ENCODE results near the gene CAV1. TPM values are rescaled to one million over a fixed set of nuclear protein-coding genes. Genes with fewer than 3 reads are reported as not detected.
A peak's percentile ranks its signal among the peaks of the same experiment; 100 is the strongest.

Gene CAV1
- polyA plus RNA-seq, 1 donor (not counting 4 experiments of a cell fraction or from before 2014, with no cell fraction given) = 2,905 TPM

DNA sequence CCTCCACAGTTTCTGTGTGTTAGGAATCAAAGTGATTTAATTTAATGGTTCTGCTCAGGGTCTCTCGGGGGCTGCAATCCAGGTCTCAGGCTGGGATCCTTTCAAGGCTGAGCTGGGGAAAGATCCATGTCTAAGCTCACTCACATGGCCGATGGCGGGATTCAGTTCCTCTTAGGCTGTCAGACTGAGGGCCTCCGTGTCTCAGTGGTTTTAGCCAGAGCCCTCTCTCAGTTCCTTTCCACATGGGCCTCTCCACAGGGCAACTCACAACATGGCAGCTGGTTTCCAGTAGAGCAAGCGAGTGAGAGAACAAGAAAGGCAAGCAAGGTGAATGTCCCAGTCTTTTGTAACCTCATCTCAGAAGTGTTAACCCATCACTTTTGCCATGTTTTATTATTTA lies 26.9 kb downstream of the CAV1 start:
- DNase-seq (ENCODE audit: low read depth, low spot score) (no peak), FAIRE-seq (no peak)
- H3K9ac ChIP-seq (ENCODE audit: control insufficient read depth, extremely low read depth, insufficient read depth, low read length) = no peak overlapping the region
- no peaks in the 10 kb centered on the region for H3K27me3 ChIP-seq (ENCODE audit: control insufficient read depth, extremely low read depth, insufficient read depth, low read length)
- peaks cover 35% of the 10 kb centered on the region for H4K20me1 ChIP-seq (ENCODE audit: control insufficient read depth, extremely low read depth, insufficient read depth, low read length)
- no peaks in the 10 kb centered on the region for H3K9me3 ChIP-seq (ENCODE audit: control insufficient read depth, low read depth, low read length)
- H2AFZ ChIP-seq (ENCODE audit: control insufficient read depth, low read length) = no peak overlapping the region
- H3K79me2 ChIP-seq (ENCODE audit: control insufficient read depth, insufficient read depth, low read length) = peaks cover 78% of the 10 kb centered on the region
- H3K4me1 ChIP-seq (ENCODE audit: control insufficient read depth, extremely low read depth, insufficient read depth, low read length) = peaks cover 24% of the 10 kb centered on the region
- TF ChIP-seq, protein P1, sequence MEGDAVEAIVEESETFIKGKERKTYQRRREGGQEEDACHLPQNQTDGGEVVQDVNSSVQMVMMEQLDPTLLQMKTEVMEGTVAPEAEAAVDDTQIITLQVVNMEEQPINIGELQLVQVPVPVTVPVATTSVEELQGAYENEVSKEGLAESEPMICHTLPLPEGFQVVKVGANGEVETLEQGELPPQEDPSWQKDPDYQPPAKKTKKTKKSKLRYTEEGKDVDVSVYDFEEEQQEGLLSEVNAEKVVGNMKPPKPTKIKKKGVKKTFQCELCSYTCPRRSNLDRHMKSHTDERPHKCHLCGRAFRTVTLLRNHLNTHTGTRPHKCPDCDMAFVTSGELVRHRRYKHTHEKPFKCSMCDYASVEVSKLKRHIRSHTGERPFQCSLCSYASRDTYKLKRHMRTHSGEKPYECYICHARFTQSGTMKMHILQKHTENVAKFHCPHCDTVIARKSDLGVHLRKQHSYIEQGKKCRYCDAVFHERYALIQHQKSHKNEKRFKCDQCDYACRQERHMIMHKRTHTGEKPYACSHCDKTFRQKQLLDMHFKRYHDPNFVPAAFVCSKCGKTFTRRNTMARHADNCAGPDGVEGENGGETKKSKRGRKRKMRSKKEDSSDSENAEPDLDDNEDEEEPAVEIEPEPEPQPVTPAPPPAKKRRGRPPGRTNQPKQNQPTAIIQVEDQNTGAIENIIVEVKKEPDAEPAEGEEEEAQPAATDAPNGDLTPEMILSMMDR (optimal IDR thresholded peaks at IDR 0.05 in 1 of 3, IDR thresholded peaks at IDR 0.05 in 1 of 3, conservative IDR thresholded peaks at IDR 0.05 in 1 of 3; ENCODE audit: extremely low read depth in 1 of 3, insufficient read depth in 2 of 3, low read length in 3 of 3) = no peak
- TF ChIP-seq EZH2 (IDR thresholded peaks at IDR 0.05; ENCODE audit: low read length) = no peak
- H3K36me3 ChIP-seq (ENCODE audit: control insufficient read depth in 2 of 2, extremely low read depth in 1 of 2, insufficient read depth in 2 of 2, low read length in 2 of 2) = peaks cover 36 to 69% of the 10 kb centered on the region in 2 experiments
- H3K4me3 ChIP-seq (ENCODE audit: control insufficient read depth in 2 of 3, extremely low read depth in 1 of 3, insufficient read depth in 2 of 3, low read depth in 1 of 3, low read length in 3 of 3) = no peak overlapping the region
- no peaks in the 10 kb centered on the region for H3K9me1 ChIP-seq (ENCODE audit: control insufficient read depth, extremely low read depth, insufficient read depth, low read length)
- H3K27ac ChIP-seq (ENCODE audit: control insufficient read depth, insufficient read depth, low read length) = peak overlapping the region; percentile 60
- dilution Hi-C loops (cut with MboI; ENCODE audit: extremely low pct_ligation_motif_present, low sequenced_read_pairs) = no loop called here
- H3K4me2 ChIP-seq (ENCODE audit: control insufficient read depth, extremely low read depth, insufficient read depth, low read depth, low read length) = no peak overlapping the region

DNA sequence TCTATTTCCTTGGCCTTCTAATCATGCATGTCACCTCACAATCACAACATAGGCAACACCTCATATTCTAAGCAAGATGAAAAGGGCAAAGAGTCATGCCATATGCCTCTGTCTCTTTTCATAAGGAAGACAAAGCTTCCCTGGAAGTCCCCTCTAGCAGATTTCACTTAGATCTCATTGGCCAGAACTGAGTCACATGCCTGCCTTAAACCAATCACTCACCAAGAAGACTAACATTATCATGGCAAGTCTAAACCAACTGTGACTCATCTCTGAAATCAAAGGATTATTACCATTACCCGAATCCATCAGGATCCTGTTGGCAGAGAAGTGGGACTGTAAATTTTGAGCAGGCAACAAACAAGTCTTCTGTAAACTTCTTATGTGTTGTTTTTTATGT lies 27.8 kb downstream of the CAV1 start:
- Histone ChIP-seq H3K9me3 (ENCODE audit: control insufficient read depth, low read depth, low read length) (no peaks in the 10 kb centered on the region), H3K4me2 (ENCODE audit: control insufficient read depth, extremely low read depth, insufficient read depth, low read depth, low read length) (no peak overlapping the region), H3K9me1 (ENCODE audit: control insufficient read depth, extremely low read depth, insufficient read depth, low read length) (peaks cover 2% of the 10 kb centered on the region), H3K79me2 (ENCODE audit: control insufficient read depth, insufficient read depth, low read length) (peaks cover 73% of the 10 kb centered on the region), H3K9ac (ENCODE audit: control insufficient read depth, extremely low read depth, insufficient read depth, low read length) (no peak overlapping the region), H3K27me3 (ENCODE audit: control insufficient read depth, extremely low read depth, insufficient read depth, low read length) (no peaks in the 10 kb centered on the region), H3K4me3 (ENCODE audit: control insufficient read depth in 2 of 3, extremely low read depth in 1 of 3, insufficient read depth in 2 of 3, low read depth in 1 of 3, low read length in 3 of 3) (no peak overlapping the region), H3K36me3 (ENCODE audit: control insufficient read depth in 2 of 2, extremely low read depth in 1 of 2, insufficient read depth in 2 of 2, low read length in 2 of 2) (peaks cover 38 to 69% of the 10 kb centered on the region in 2 experiments), H2AFZ (ENCODE audit: control insufficient read depth, low read length) (no peak overlapping the region), H3K27ac (ENCODE audit: control insufficient read depth, insufficient read depth, low read length) (peak overlapping the region; percentile 60), H3K4me1 (ENCODE audit: control insufficient read depth, extremely low read depth, insufficient read depth, low read length) (peaks cover 20% of the 10 kb centered on the region), H4K20me1 (ENCODE audit: control insufficient read depth, extremely low read depth, insufficient read depth, low read length) (peaks cover 31% of the 10 kb centered on the region)
- DNase-seq (ENCODE audit: low read depth, low spot score) (peak; percentile 61), FAIRE-seq (peak; percentile 87)
- no peak for TF ChIP-seq EZH2 (IDR thresholded peaks at IDR 0.05; ENCODE audit: low read length)
- TF ChIP-seq, protein P1 (optimal IDR thresholded peaks at IDR 0.05 in 1 of 3, IDR thresholded peaks at IDR 0.05 in 1 of 3, conservative IDR thresholded peaks at IDR 0.05 in 1 of 3; ENCODE audit: extremely low read depth in 1 of 3, insufficient read depth in 2 of 3, low read length in 3 of 3) = no peak
- dilution Hi-C loops (cut with MboI; ENCODE audit: extremely low pct_ligation_motif_present, low sequenced_read_pairs) = no loop called here
